ENCODE results near the gene ABCB8.

ABCB8 gene

GRCh38 chr7:150997817-150998216 lies 30.4 kb upstream of the ABCB8 start:
- DNase-seq (ENCODE audit: low read depth): no peak
- H3K4me3 ChIP-seq (ENCODE audit: low read depth, low read length): no peak overlapping the region
- TF ChIP-seq CTCF (IDR thresholded peaks at IDR 0.05; ENCODE audit: low read depth, low read length, missing control alignments): no peak

GRCh38 chr7:150998341-150998740 lies 29.9 kb upstream of the ABCB8 start:
- DNase-seq (ENCODE audit: low read depth): no peak
- H3K4me3 ChIP-seq (ENCODE audit: low read depth, low read length): no peak overlapping the region
- no peak for TF ChIP-seq CTCF (IDR thresholded peaks at IDR 0.05; ENCODE audit: low read depth, low read length, missing control alignments)

- H3K4me3 ChIP-seq (ENCODE audit: low read depth, low read length): no peak overlapping the region
- no peak for TF ChIP-seq CTCF (IDR thresholded peaks at IDR 0.05; ENCODE audit: low read depth, low read length, missing control alignments)
- DNase-seq (ENCODE audit: low read depth): no peak
Measured at GRCh38 chr7:150999001-150999400, 29.2 kb upstream of the ABCB8 start.

GRCh38 chr7:150999497-151000230 lies 28.6 kb upstream of the ABCB8 start:
- no peak for DNase-seq (ENCODE audit: low read depth)
- H3K4me3 ChIP-seq (ENCODE audit: low read depth, low read length): no peak overlapping the region
- TF ChIP-seq CTCF (IDR thresholded peaks at IDR 0.05; ENCODE audit: low read depth, low read length, missing control alignments): no peak

- no peak for DNase-seq (ENCODE audit: low read depth)
- no peak overlapping the region for H3K4me3 ChIP-seq (ENCODE audit: low read depth, low read length)
- TF ChIP-seq CTCF (IDR thresholded peaks at IDR 0.05; ENCODE audit: low read depth, low read length, missing control alignments): no peak
Measured at GRCh38 chr7:151000897-151001495, 27.3 kb upstream of the ABCB8 start.

- TF ChIP-seq CTCF (IDR thresholded peaks at IDR 0.05; ENCODE audit: low read depth, low read length, missing control alignments): no peak
- no peak overlapping the region for H3K4me3 ChIP-seq (ENCODE audit: low read depth, low read length)
- DNase-seq (ENCODE audit: low read depth): no peak
Measured at GRCh38 chr7:151001546-151001945, 26.7 kb upstream of the ABCB8 start.

- no peak for TF ChIP-seq CTCF (IDR thresholded peaks at IDR 0.05; ENCODE audit: low read depth, low read length, missing control alignments)
- DNase-seq (ENCODE audit: low read depth): no peak
Measured at GRCh38 chr7:151003572-151003971, 24.7 kb upstream of the ABCB8 start.

More at GRCh38 chr7:151003572-151003971, 24.7 kb upstream of the ABCB8 start:
- H3K4me3 ChIP-seq (ENCODE audit: low read depth, low read length): no peak overlapping the region

Measured in GM12864 (cell line).